ENCODE measurements around the gene OTOS.

DNA sequence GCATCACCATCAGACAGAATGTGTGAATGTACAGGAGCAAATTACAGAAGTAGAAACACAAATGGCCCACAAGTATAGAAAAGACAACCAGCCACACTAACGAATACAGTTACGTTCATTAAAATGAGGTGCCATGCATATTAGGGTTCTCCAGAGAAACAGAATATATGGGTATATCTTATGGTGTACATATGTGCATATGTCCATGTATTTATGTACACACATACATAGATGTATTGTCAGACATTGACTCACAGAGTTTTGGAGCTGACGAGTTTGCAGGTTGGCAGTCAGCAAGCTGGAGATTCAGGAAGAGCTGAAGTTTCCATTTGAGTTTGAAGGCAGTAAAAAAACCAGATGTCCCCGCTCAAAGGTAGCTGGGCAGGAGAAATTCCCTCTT is 37.3 kb downstream of the OTOS start:
- no peak for TF ChIP-seq POLR2A (IDR thresholded peaks at IDR 0.05; ENCODE audit: low read depth, low read length)
- TF ChIP-seq SMC3 (IDR thresholded peaks at IDR 0.05; ENCODE audit: low read depth, low read length) = no peak
- TF ChIP-seq, protein P1, sequence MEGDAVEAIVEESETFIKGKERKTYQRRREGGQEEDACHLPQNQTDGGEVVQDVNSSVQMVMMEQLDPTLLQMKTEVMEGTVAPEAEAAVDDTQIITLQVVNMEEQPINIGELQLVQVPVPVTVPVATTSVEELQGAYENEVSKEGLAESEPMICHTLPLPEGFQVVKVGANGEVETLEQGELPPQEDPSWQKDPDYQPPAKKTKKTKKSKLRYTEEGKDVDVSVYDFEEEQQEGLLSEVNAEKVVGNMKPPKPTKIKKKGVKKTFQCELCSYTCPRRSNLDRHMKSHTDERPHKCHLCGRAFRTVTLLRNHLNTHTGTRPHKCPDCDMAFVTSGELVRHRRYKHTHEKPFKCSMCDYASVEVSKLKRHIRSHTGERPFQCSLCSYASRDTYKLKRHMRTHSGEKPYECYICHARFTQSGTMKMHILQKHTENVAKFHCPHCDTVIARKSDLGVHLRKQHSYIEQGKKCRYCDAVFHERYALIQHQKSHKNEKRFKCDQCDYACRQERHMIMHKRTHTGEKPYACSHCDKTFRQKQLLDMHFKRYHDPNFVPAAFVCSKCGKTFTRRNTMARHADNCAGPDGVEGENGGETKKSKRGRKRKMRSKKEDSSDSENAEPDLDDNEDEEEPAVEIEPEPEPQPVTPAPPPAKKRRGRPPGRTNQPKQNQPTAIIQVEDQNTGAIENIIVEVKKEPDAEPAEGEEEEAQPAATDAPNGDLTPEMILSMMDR (conservative IDR thresholded peaks at IDR 0.05; ENCODE audit: low read depth, low read length) = no peak
- no peak for TF ChIP-seq RFX5 (IDR thresholded peaks at IDR 0.05; ENCODE audit: low read depth, low read length)
- TF ChIP-seq, protein P2, sequence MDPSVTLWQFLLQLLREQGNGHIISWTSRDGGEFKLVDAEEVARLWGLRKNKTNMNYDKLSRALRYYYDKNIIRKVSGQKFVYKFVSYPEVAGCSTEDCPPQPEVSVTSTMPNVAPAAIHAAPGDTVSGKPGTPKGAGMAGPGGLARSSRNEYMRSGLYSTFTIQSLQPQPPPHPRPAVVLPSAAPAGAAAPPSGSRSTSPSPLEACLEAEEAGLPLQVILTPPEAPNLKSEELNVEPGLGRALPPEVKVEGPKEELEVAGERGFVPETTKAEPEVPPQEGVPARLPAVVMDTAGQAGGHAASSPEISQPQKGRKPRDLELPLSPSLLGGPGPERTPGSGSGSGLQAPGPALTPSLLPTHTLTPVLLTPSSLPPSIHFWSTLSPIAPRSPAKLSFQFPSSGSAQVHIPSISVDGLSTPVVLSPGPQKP (IDR thresholded peaks at IDR 0.05; ENCODE audit: borderline replicate concordance, low read depth, low read length) = no peak
- no peak for TF ChIP-seq MXI1 (IDR thresholded peaks at IDR 0.05; ENCODE audit: borderline replicate concordance, low read depth, low read length)
- no peak for TF ChIP-seq RAD21 (IDR thresholded peaks at IDR 0.05; ENCODE audit: low read length)
- TF ChIP-seq CEBPB (IDR thresholded peaks at IDR 0.05; ENCODE audit: low read depth, low read length) = no peak

Measured in IMR-90 (cell line).